Measurements from ENCODE around the gene RRP36. TPM values are rescaled to one million over a fixed set of nuclear protein-coding genes. Genes with fewer than 3 reads are reported as not detected.

The RRP36 gene
- total and polyA plus RNA-seq, 12 donors = 19.4 to 43.6 (median 25.6) TPM

DNA sequence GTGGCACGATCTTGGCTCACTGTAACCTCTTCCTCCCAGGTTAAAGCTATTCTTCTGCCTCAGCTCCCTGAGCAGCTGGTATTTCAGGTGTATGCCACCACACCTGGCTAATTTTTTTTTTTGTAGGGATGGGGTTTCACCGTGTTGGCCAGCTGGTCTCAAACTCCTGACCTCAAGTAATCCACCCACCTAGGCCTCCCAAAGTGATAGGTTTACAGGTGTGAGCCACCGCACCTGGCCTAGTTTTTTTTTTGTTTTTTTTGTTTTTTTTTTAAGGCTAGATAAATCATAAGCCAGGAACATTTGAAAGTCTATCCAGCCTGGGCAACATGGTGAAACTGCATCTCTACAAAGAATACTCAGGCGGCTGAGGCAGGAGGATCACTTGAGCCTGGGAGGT, 10.9 kb downstream of the RRP36 start:
- no peak for DNase-seq
- TF ChIP-seq CTCF (IDR thresholded peaks at IDR 0.05) = no peak
- no peak for ATAC-seq
- intact Hi-C loops (cut with DNase I) = no loop called here
- H3K36me3 ChIP-seq = peaks cover 0 to 99% (median 28%) of the 10 kb centered on the region in 9 donors
- WGBS, 2 donors = 90 to 96% methylated on average over 4 of the region's 4 CpGs
- peaks cover 0 to 25% (median 16%) of the 10 kb centered on the region in 9 donors for H3K4me1 ChIP-seq
- H3K27ac ChIP-seq = no peak overlapping the region
- H3K4me3 ChIP-seq = no peak overlapping the region
- H3K27me3 ChIP-seq = no peaks in the 10 kb centered on the region
- H3K9me3 ChIP-seq = no peaks in the 10 kb centered on the region

GRCh38 chr6:43033496-43034189, 12.2 kb downstream of the RRP36 start:
- DNase-seq = no peak
- H3K27me3 ChIP-seq = no peaks in the 10 kb centered on the region
- peaks cover 0 to 30% (median 17%) of the 10 kb centered on the region in 9 donors for H3K4me1 ChIP-seq
- H3K27ac ChIP-seq = no peak overlapping the region
- no peak overlapping the region for H3K4me3 ChIP-seq
- peaks cover 0 to 99% (median 21%) of the 10 kb centered on the region in 9 donors for H3K36me3 ChIP-seq
- ATAC-seq = no peak
- H3K9me3 ChIP-seq = no peaks in the 10 kb centered on the region
- intact Hi-C loops (cut with DNase I) = no loop called here
- no peak for TF ChIP-seq CTCF (IDR thresholded peaks at IDR 0.05)
- 92% methylated on average over 2 of the region's 2 CpGs for WGBS, 2 donors

- DNase-seq (no peak), ATAC-seq (no peak)
- WGBS, 2 donors = 92 to 94% methylated on average over 2 of the region's 2 CpGs
- H3K36me3 ChIP-seq = peaks cover 0 to 99% (median 21%) of the 10 kb centered on the region in 9 donors
- H3K27ac ChIP-seq = no peak overlapping the region
- intact Hi-C loops (cut with DNase I) = no loop called here
- no peak for TF ChIP-seq CTCF (IDR thresholded peaks at IDR 0.05)
- no peaks in the 10 kb centered on the region for H3K9me3 ChIP-seq
- H3K4me3 ChIP-seq = no peak overlapping the region
- H3K27me3 ChIP-seq = no peaks in the 10 kb centered on the region
- H3K4me1 ChIP-seq = peaks cover 0 to 30% (median 17%) of the 10 kb centered on the region in 9 donors
Measured at GRCh38 chr6:43034190-43034525, 12.7 kb downstream of the RRP36 start.

- peak; percentile 78 to 97 (median 90) for ATAC-seq
- H3K27ac ChIP-seq = peak overlapping the region in 9 of 10 donors; percentile 11 to 82 (median 54)
- H3K36me3 ChIP-seq = peaks cover 0 to 97% (median 17%) of the 10 kb centered on the region in 9 donors
Measured at GRCh38 chr6:43035495-43036194, 14.2 kb downstream of the RRP36 start.

More at GRCh38 chr6:43035495-43036194, 14.2 kb downstream of the RRP36 start:
- Histone ChIP-seq H3K9me3 (no peaks in the 10 kb centered on the region), H3K4me1 (peaks cover 0 to 30% (median 17%) of the 10 kb centered on the region in 9 donors), H3K4me3 (no peak overlapping the region), H3K27me3 (no peaks in the 10 kb centered on the region)
- TF ChIP-seq CTCF (IDR thresholded peaks at IDR 0.05) = no peak
- WGBS, 2 donors = 46 to 66% methylated on average over 4 of the region's 4 CpGs
- DNase-seq = peak; percentile 59 to 77
- intact Hi-C loops (cut with DNase I) = no loop called here
